Measurements from ENCODE around the gene RNF217. TPM values are rescaled to one million over a fixed set of nuclear protein-coding genes. Genes with fewer than 3 reads are reported as not detected.

RNF217 gene
- total and polyA plus RNA-seq, 10 of the 15 experiments (the other 5 are each of a cell fraction or from before 2014, with no cell fraction given), result under 0.01 to 11.7 (median 0.04) TPM; not detected in 3

GRCh38 chr6:124967444-124967843 lies 5.2 kb downstream of the RNF217 start:
- intact Hi-C loops (cut with micrococcal nuclease; ENCODE audit: unreplicated experiment), result no loop called here
- no peak for FAIRE-seq
- no TSS peak for BruUV-seq (replicated peaks)
- H3K9me3 ChIP-seq (replicated peaks; ENCODE audit: control insufficient read depth, insufficient read depth, low read length), result no peaks in the 10 kb centered on the region
- no peaks in the 10 kb centered on the region for H3K4me1 ChIP-seq (ENCODE audit: control insufficient read depth, insufficient read depth, low read length)
- ChIA-PET SMC1A (ENCODE audit: uncharacterized antibody, unreplicated experiment) (no interaction called here), POLR2A (no interaction called here), RAD21 (ENCODE audit: unreplicated experiment) (no interaction called here), CTCF (no interaction called here)
- 60% methylated on average over 1 of the region's 1 CpG for WGBS (ENCODE audit: insufficient coverage, insufficient replicate concordance, low lambda C conversion rate, missing lambda C conversion rate)
- no peak for DNase-seq (ENCODE audit: low read depth, low spot score)
- H3K9ac ChIP-seq (ENCODE audit: control insufficient read depth, insufficient read depth, low read length), result no peak overlapping the region
- H3K79me2 ChIP-seq (ENCODE audit: control insufficient read depth, insufficient read depth, low read length), result no peaks in the 10 kb centered on the region
- TF ChIP-seq SUPT20H (IDR thresholded peaks at IDR 0.05; ENCODE audit: borderline replicate concordance, control insufficient read depth, low read depth, low read length) (no peak), LARP7 (IDR thresholded peaks at IDR 0.05) (no peak), SUZ12 (IDR thresholded peaks at IDR 0.05; ENCODE audit: unreplicated experiment) (no peak), MTA3 (IDR thresholded peaks at IDR 0.05; ENCODE audit: borderline replicate concordance, low read length) (no peak), ZBTB4 (CRISPR knock-in tag; IDR thresholded peaks at IDR 0.05) (no peak), DPF2 (IDR thresholded peaks at IDR 0.05) (no peak)
- H2AFZ ChIP-seq (ENCODE audit: control insufficient read depth, low read depth, low read length), result no peak overlapping the region
- ATAC-seq, result no peak
- H3K27me3 ChIP-seq (replicated peaks in 1 of 2; ENCODE audit: control insufficient read depth in 2 of 2, insufficient read depth in 2 of 2, low read length in 1 of 2), result peaks cover 0 to 3% of the 10 kb centered on the region in 2 experiments; a peak in 2 of 4 replicates
- no peak overlapping the region for H3K4me2 ChIP-seq (ENCODE audit: control insufficient read depth, insufficient read depth)
- no peaks in the 10 kb centered on the region for H4K20me1 ChIP-seq (ENCODE audit: control insufficient read depth, insufficient read depth)
- H3K27ac ChIP-seq (ENCODE audit: control insufficient read depth, insufficient read depth), result no peak overlapping the region
- H3K4me3 ChIP-seq, result no peak overlapping the region
- H3K36me3 ChIP-seq (ENCODE audit: control insufficient read depth in 2 of 2, insufficient read depth in 2 of 2, low read length in 1 of 2), result no peaks in the 10 kb centered on the region
- in situ Hi-C loops (cut with MboI), result no loop called here
